Parathyroid adenoma (tissue), 2 donors: Measurements from ENCODE around the gene TRMT13.

Experiments
- H2AFZ ChIP-seq: fragments of 300-600 bp; sonication (generic); one replicate; pipeline ENCODE4 v1.7.0; 2017; ENCODE audit warnings: antibody characterized with exemption, mild to moderate bottlenecking
- H3K27ac ChIP-seq: fragments of 300-600 bp; sonication (generic); one replicate; pipeline ENCODE4 v1.7.0; 2017
- H3K27me3 ChIP-seq: fragments of 300-600 bp; sonication (generic); one replicate; pipeline ENCODE4 v1.7.0; 2017; ENCODE audit warnings: low read length; ENCODE audit not compliant: control insufficient read depth, insufficient read depth
- H3K36me3 ChIP-seq: fragments of 300-600 bp; sonication (generic); one replicate; pipeline ENCODE4 v1.7.0; 2017; ENCODE audit warnings: low read length; ENCODE audit not compliant: control insufficient read depth, insufficient read depth
- H3K4me1 ChIP-seq: fragments of 300-600 bp; sonication (generic); one replicate; pipeline ENCODE4 v1.7.0; 2017; ENCODE audit warnings: control low read depth
- H3K4me2 ChIP-seq: fragments of 300-600 bp; sonication (generic); one replicate; pipeline ENCODE4 v1.7.0; 2017; ENCODE audit warnings: low read length
- H3K4me3 ChIP-seq: fragments of 300-600 bp; sonication (generic); one replicate; pipeline ENCODE4 v1.7.0; 2017; ENCODE audit warnings: low read depth, low read length
- H3K79me2 ChIP-seq: fragments of 300-600 bp; sonication (generic); one replicate; pipeline ENCODE4 v1.7.0; 2017; ENCODE audit warnings: control low read depth
- H3K9ac ChIP-seq: fragments of 300-600 bp; sonication (generic); one replicate; pipeline ENCODE4 v1.7.0; 2017; ENCODE audit warnings: mild to moderate bottlenecking
- H3K9me3 ChIP-seq: fragments of 300-600 bp; sonication (generic); one replicate; pipeline ENCODE4 v1.7.0; 2017; ENCODE audit warnings: low read length; ENCODE audit not compliant: control insufficient read depth
- TF ChIP-seq, protein P1 (sequence below): fragments of 300-600 bp; sonication (generic); IDR thresholded peaks from one replicate; pipeline ENCODE4 v1.7.0; 2017; ENCODE audit warnings: antibody characterized with exemption, mild to moderate bottlenecking
- donor health status: primary hyperparathyroidism.

The TRMT13 gene

DNA sequence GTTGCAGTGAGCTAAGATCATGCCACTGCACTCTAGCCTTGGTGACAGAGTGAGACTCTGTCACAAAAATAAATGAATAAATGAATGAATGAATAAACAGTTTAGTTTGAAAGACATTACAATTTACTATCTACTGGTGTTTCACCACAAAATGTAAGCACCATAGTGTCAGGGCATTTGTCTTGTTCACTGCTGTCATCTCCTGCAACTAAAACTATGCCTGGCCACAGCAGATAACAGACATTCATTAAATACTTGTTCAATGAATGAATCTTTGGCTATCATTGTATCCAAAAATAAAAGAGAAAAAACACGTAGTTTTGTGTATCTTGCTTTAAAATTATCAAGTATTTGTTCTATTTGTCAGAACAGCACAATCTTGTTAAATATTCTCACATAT lies 32.8 kb upstream of the TRMT13 start:
- Histone ChIP-seq H3K9me3 (no peaks in the 10 kb centered on the region), H3K36me3 (no peaks in the 10 kb centered on the region), H2AFZ (no peak overlapping the region), H3K9ac (no peak overlapping the region), H3K4me2 (no peak overlapping the region), H3K79me2 (no peaks in the 10 kb centered on the region), H3K27ac (no peak overlapping the region), H3K4me1 (no peaks in the 10 kb centered on the region), H3K4me3 (no peak overlapping the region), H3K27me3 (no peaks in the 10 kb centered on the region)
- TF ChIP-seq, protein P1, sequence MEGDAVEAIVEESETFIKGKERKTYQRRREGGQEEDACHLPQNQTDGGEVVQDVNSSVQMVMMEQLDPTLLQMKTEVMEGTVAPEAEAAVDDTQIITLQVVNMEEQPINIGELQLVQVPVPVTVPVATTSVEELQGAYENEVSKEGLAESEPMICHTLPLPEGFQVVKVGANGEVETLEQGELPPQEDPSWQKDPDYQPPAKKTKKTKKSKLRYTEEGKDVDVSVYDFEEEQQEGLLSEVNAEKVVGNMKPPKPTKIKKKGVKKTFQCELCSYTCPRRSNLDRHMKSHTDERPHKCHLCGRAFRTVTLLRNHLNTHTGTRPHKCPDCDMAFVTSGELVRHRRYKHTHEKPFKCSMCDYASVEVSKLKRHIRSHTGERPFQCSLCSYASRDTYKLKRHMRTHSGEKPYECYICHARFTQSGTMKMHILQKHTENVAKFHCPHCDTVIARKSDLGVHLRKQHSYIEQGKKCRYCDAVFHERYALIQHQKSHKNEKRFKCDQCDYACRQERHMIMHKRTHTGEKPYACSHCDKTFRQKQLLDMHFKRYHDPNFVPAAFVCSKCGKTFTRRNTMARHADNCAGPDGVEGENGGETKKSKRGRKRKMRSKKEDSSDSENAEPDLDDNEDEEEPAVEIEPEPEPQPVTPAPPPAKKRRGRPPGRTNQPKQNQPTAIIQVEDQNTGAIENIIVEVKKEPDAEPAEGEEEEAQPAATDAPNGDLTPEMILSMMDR, result no peak

DNA sequence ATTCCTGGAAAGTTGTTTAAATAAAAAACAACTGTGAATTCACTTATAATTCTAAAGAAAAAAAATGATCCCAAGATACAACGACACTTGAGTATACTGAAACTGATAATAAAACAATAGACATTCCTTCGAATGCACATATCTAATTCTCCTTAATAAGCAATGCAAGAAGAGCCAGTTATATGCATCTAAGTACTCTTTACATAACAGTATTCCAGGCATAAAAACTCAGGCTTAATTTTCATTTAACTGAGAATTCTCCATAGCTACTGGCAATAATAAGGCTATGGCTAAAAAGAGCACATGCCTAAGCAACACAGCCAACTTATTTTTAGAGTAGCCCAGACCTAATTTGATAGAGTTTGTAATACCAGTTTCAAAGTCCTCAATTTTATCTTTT lies 31.4 kb upstream of the TRMT13 start:
- no peaks in the 10 kb centered on the region for H3K79me2 ChIP-seq
- TF ChIP-seq, protein P1, result no peak
- H3K27ac ChIP-seq, result no peak overlapping the region
- H3K27me3 ChIP-seq, result no peaks in the 10 kb centered on the region
- no peak overlapping the region for H3K9ac ChIP-seq
- no peak overlapping the region for H2AFZ ChIP-seq
- H3K4me3 ChIP-seq, result no peak overlapping the region
- no peaks in the 10 kb centered on the region for H3K4me1 ChIP-seq
- no peak overlapping the region for H3K4me2 ChIP-seq
- H3K9me3 ChIP-seq, result no peaks in the 10 kb centered on the region
- H3K36me3 ChIP-seq, result no peaks in the 10 kb centered on the region

DNA sequence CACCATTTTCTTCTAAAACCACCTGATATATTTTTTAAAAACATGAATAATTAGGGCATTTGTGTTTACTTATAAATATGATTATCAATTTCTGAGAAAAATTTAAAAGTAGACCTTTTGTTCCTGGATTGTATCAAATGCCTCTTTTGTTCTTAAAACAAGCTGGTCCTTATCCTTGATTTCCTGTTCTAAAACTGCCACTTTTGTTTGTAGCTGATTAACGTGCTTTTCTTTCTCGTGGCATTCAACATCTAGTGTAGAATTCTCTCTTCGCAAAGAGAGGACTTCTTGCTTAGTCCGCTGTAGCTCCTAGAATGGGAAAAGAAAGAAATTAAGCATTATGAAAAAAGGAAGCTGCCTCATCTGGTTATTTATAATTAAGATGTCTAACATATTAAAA lies 25.3 kb upstream of the TRMT13 start:
- no peaks in the 10 kb centered on the region for H3K9me3 ChIP-seq
- no peak overlapping the region for H3K4me2 ChIP-seq
- H3K27me3 ChIP-seq, result no peaks in the 10 kb centered on the region
- no peaks in the 10 kb centered on the region for H3K79me2 ChIP-seq
- no peak overlapping the region for H3K27ac ChIP-seq
- H3K36me3 ChIP-seq, result no peaks in the 10 kb centered on the region
- no peak overlapping the region for H3K4me3 ChIP-seq
- no peaks in the 10 kb centered on the region for H3K4me1 ChIP-seq
- TF ChIP-seq, protein P1, result no peak
- H2AFZ ChIP-seq, result no peak overlapping the region
- no peak overlapping the region for H3K9ac ChIP-seq

DNA sequence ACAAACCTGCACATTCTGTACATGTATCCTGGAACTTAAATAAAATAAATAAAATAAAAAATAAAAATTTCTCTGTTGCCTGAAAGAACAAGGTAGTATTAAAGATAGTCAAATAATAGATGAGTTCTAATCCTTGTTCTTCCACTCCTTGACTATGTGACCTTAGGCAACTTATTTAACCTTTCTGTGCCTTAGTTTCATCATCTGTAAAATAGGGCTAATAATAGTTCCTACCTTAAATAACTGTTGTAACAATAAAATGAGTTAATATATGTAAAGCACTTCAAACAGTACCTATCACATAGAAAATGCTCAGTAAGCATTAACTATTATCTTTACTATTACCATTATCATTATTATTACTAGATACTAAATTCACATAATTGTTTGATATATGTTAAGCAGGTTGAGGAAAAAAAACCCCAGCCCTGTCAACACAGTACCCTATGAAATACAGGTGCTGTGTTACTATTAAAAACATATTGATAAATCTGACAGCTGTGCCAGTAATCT lies 23.4 kb upstream of the TRMT13 start:
- H2AFZ ChIP-seq, result no peak overlapping the region
- no peaks in the 10 kb centered on the region for H3K4me1 ChIP-seq
- no peak overlapping the region for H3K9ac ChIP-seq
- TF ChIP-seq, protein P1, result no peak
- H3K27ac ChIP-seq, result no peak overlapping the region
- no peaks in the 10 kb centered on the region for H3K9me3 ChIP-seq
- no peaks in the 10 kb centered on the region for H3K79me2 ChIP-seq
- no peak overlapping the region for H3K4me3 ChIP-seq
- no peaks in the 10 kb centered on the region for H3K27me3 ChIP-seq
- H3K36me3 ChIP-seq, result no peaks in the 10 kb centered on the region
- no peak overlapping the region for H3K4me2 ChIP-seq

DNA sequence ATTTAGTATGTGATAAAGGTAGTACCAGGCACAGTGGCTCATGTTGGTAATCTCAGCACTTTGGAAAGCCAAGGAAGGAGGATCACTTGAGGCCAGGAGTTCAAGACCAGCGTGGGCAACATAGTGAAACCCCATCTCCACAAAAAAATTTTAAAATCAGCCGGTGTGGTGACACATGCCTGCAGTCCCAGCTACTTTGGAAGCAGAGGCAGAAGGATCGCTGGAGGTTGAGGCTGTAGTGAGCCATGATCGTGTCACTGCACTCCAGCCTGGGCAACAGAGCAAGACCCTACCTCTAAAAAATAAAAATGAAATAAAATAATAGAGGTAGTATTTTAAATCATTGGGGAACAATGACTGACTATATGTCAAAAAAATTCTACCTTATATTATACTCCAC lies 17.4 kb upstream of the TRMT13 start:
- Histone ChIP-seq H3K79me2 (no peaks in the 10 kb centered on the region), H3K9me3 (no peaks in the 10 kb centered on the region), H3K27me3 (no peaks in the 10 kb centered on the region), H3K9ac (no peak overlapping the region), H3K36me3 (no peaks in the 10 kb centered on the region), H3K4me2 (no peak overlapping the region), H3K27ac (no peak overlapping the region), H3K4me3 (no peak overlapping the region), H3K4me1 (no peaks in the 10 kb centered on the region), H2AFZ (no peak overlapping the region)
- TF ChIP-seq, protein P1, result no peak
